GM23338 (cell line): ENCODE measurements around the gene TPO. TPM values are rescaled to one million over a fixed set of nuclear protein-coding genes. Genes with fewer than 3 reads are reported as not detected.

Experiments used
- ATAC-seq: fragments of 200-7000 bp; cut with Tn5 transposase; 3 replicates; pipeline ENCODE4 v1.9.1; 2020
- DNase-seq: peaks from one replicate; pipeline ENCODE4 v3.0.0-alpha.2; 2015; ENCODE audit warnings: low spot score
- H2AFZ ChIP-seq: fragments of 200-600 bp; sonication (generic); 2 replicates; pipeline ENCODE4 v1.8.0; 2016; ENCODE audit warnings: antibody characterized with exemption, mild to moderate bottlenecking, moderate library complexity
- H3F3A ChIP-seq: fragments of 200-600 bp; sonication (generic); replicated peaks from 2 replicates; pipeline ENCODE4 v1.8.0; 2017; ENCODE audit warnings: antibody characterized with exemption, mixed run types, low read depth
- H3K27ac ChIP-seq: fragments of 200-600 bp; sonication (generic); 2 replicates; pipeline ENCODE4 v1.6.1; 2016; ENCODE audit warnings: low read depth
- H3K27me3 ChIP-seq: fragments of 200-600 bp; sonication (generic); 2 replicates; pipeline ENCODE4 v1.8.0; 2016; ENCODE audit warnings: mild to moderate bottlenecking, mixed run types, moderate library complexity; ENCODE audit not compliant: insufficient read depth
- H3K36me3 ChIP-seq: fragments of 200-600 bp; sonication (generic); 2 replicates; pipeline ENCODE4 v1.8.0; 2016; ENCODE audit warnings: mild to moderate bottlenecking; ENCODE audit not compliant: insufficient read depth
- H3K4me1 ChIP-seq: fragments of 200-600 bp; sonication (generic); 2 replicates; pipeline ENCODE4 v1.8.0; 2016; ENCODE audit warnings: mild to moderate bottlenecking, moderate library complexity; ENCODE audit not compliant: insufficient read depth
- H3K4me2 ChIP-seq: fragments of 200-600 bp; sonication (generic); 2 replicates; pipeline ENCODE4 v1.7.1; 2017; ENCODE audit warnings: mixed run types
- H3K4me3 ChIP-seq: fragments of 200-600 bp; sonication (generic); 2 replicates; pipeline ENCODE4 v1.6.1; 2016; ENCODE audit warnings: mixed run types
- H3K79me2 ChIP-seq: fragments of 200-600 bp; sonication (generic); replicated peaks from 2 replicates; pipeline ENCODE4 v1.8.0; 2017; ENCODE audit warnings: mild to moderate bottlenecking; ENCODE audit not compliant: insufficient read depth
- H3K9me2 ChIP-seq: fragments of 200-600 bp; sonication (generic); 2 replicates; pipeline ENCODE4 v1.8.0; 2017; ENCODE audit not compliant: insufficient read depth
- H4K20me1 ChIP-seq: fragments of 200-600 bp; sonication (generic); replicated peaks from 2 replicates; pipeline ENCODE4 v1.8.0; 2017; ENCODE audit warnings: mild to moderate bottlenecking; ENCODE audit not compliant: insufficient read depth
- H3K27ac Mint-ChIP-seq: 2 replicates; pipeline ENCODE4 v1.8.0; 2020; ENCODE audit warnings: inconsistent platforms, mild to moderate bottlenecking, moderate library complexity, mixed read lengths
- H3K27me3 Mint-ChIP-seq: 3 replicates; pipeline ENCODE4 v1.8.0; 2022; ENCODE audit warnings: low read depth, mild to moderate bottlenecking, moderate library complexity, mixed read lengths, inconsistent platforms; ENCODE audit not compliant: insufficient read depth, poor library complexity
- H3K36me3 Mint-ChIP-seq: 3 replicates; pipeline ENCODE4 v1.8.0; 2021; ENCODE audit warnings: low read depth, mild to moderate bottlenecking, inconsistent platforms, moderate library complexity, mixed read lengths
- H3K4me1 Mint-ChIP-seq: 3 replicates; pipeline ENCODE4 v1.8.0; 2020; ENCODE audit warnings: mild to moderate bottlenecking, inconsistent platforms, mixed read lengths
- H3K4me3 Mint-ChIP-seq: 3 replicates; pipeline ENCODE4 v1.8.0; 2021; ENCODE audit warnings: moderate library complexity, mild to moderate bottlenecking, inconsistent platforms, mixed read lengths
- H3K9me3 Mint-ChIP-seq: 3 replicates; pipeline ENCODE4 v1.8.0; 2020; ENCODE audit warnings: moderate library complexity, mild to moderate bottlenecking, inconsistent platforms, mixed read lengths
- CTCF ChIP-seq, 2 experiments: fragments of 200-600 bp in 1 of 2; sonication (generic) in 1 of 2; conservative IDR thresholded peaks; 2 replicates each; pipeline versions ENCODE4 v1.5.1 to v1.6.1; 2016 to 2017; ENCODE audit warnings: antibody characterized with exemption in 2 of 2, low read depth in 2 of 2, mild to moderate bottlenecking in 2 of 2, moderate library complexity in 1 of 2
- EZH2phosphoT487 ChIP-seq: fragments of 200-600 bp; sonication (generic); IDR thresholded peaks from one replicate; pipeline ENCODE4 v1.8.1; 2018; ENCODE audit warnings: antibody characterized with exemption; ENCODE audit not compliant: unreplicated experiment
- NANOG ChIP-seq: IDR thresholded peaks from 2 replicates; pipeline ENCODE4 v1.6.1; 2016; ENCODE audit warnings: antibody characterized with exemption, borderline replicate concordance
- POLR2AphosphoS5 ChIP-seq: IDR thresholded peaks from 2 replicates; pipeline ENCODE4 v1.6.1; 2016; ENCODE audit warnings: antibody characterized with exemption, low read depth
- STAT1 ChIP-seq: IDR thresholded peaks from one replicate; pipeline ENCODE4 v1.6.1; 2016; ENCODE audit warnings: antibody characterized with exemption; ENCODE audit not compliant: unreplicated experiment
- ZNF462 ChIP-seq: fragments of 250-450 bp; sonication (Bioruptor Pico); IDR thresholded peaks from 2 replicates; pipeline ENCODE4 v1.5.0; 2020; ENCODE audit warnings: mild to moderate bottlenecking, moderate library complexity
- polyA plus RNA-seq: library from polyadenylated mRNA; unstranded; fragments of >200 nt; fragmentation: Nextera tagmentation; extraction: Ambion mirVana; gene quantifications from 2 replicates; pipeline ENCODE4 v1.2.1, GENCODE V29; 2016
- total RNA-seq: library from RNA; depleted of rRNA; stranded (reverse); fragments of >200 nt; shearing (Covaris generic); gene quantifications from 2 replicates; pipeline ENCODE4 v1.2.3, GENCODE V29; 2014
- TF ChIP-seq, protein P1 (sequence below): IDR thresholded peaks from 2 replicates; pipeline ENCODE4 v1.6.1; 2016; ENCODE audit warnings: antibody characterized with exemption

TPO gene
- total and polyA plus RNA-seq, 2 experiments from 2014 or later: 0.74 TPM; not detected in 1

- TF ChIP-seq ZNF462 (CRISPR knock-in tag) (no peak), NANOG (no peak), CTCF (conservative IDR thresholded peaks at IDR 0.05; ENCODE audit: low read depth in 2 of 2) (no peak)
- TF ChIP-seq, protein P1, sequence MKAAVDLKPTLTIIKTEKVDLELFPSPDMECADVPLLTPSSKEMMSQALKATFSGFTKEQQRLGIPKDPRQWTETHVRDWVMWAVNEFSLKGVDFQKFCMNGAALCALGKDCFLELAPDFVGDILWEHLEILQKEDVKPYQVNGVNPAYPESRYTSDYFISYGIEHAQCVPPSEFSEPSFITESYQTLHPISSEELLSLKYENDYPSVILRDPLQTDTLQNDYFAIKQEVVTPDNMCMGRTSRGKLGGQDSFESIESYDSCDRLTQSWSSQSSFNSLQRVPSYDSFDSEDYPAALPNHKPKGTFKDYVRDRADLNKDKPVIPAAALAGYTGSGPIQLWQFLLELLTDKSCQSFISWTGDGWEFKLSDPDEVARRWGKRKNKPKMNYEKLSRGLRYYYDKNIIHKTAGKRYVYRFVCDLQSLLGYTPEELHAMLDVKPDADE: no peak
These were observed 34.7 kb downstream of the TPO start (continued) for GRCh38 chr2:1448009-1448408.

- Histone ChIP-seq H3K27me3 (no peaks in the 10 kb centered on the region), H3K36me3 (no peaks in the 10 kb centered on the region), H3F3A (no peaks in the 10 kb centered on the region), H2AFZ (no peak overlapping the region), H4K20me1 (no peaks in the 10 kb centered on the region), H3K4me1 (no peaks in the 10 kb centered on the region), H3K79me2 (no peaks in the 10 kb centered on the region), H3K4me2 (no peak overlapping the region), H3K9me2 (no peaks in the 10 kb centered on the region), H3K4me3 (no peak overlapping the region), H3K27ac (no peak overlapping the region)
- H3K27ac Mint-ChIP-seq: no peak overlapping the region
- no peak for DNase-seq
- H3K27me3 Mint-ChIP-seq: peaks cover 8% of the 10 kb centered on the region
- H3K36me3 Mint-ChIP-seq: no peaks in the 10 kb centered on the region
- ATAC-seq: no peak
- no peaks in the 10 kb centered on the region; the same call in 2 of the 3 replicates for H3K4me1 Mint-ChIP-seq
- H3K4me3 Mint-ChIP-seq: no peak overlapping the region
- H3K9me3 Mint-ChIP-seq: peaks cover 10% of the 10 kb centered on the region; the same call in 2 of the 3 replicates
- no peak for TF ChIP-seq STAT1
- no peak for TF ChIP-seq POLR2AphosphoS5
- no peak for TF ChIP-seq EZH2phosphoT487
- TF ChIP-seq ZNF462 (CRISPR knock-in tag): no peak
These were observed 37.7 kb downstream of the TPO start for GRCh38 chr2:1450915-1451314.
